ENCODE data around the gene ELMO1.

ELMO1 gene

GRCh38 chr7:37107047-37107750, 341.5 kb downstream of the ELMO1 start:
- DNase-seq = no peak
- no peaks in the 10 kb centered on the region for H3K36me3 ChIP-seq
- no peak for TF ChIP-seq CTCF (IDR thresholded peaks at IDR 0.05; ENCODE audit: low read depth, low read length)
- H3K9me3 ChIP-seq (ENCODE audit: severe bottlenecking) = no peaks in the 10 kb centered on the region
- no peaks in the 10 kb centered on the region for H3K27me3 ChIP-seq (ENCODE audit: insufficient read depth, low read depth, severe bottlenecking)
- no peak overlapping the region for H3K4me3 ChIP-seq (ENCODE audit: low read depth, low read length)
- no peak overlapping the region for H3K27ac ChIP-seq

GRCh38 chr7:37105762-37106161, 342.9 kb downstream of the ELMO1 start:
- no peaks in the 10 kb centered on the region for H3K36me3 ChIP-seq
- no peak for TF ChIP-seq CTCF (IDR thresholded peaks at IDR 0.05; ENCODE audit: low read depth, low read length)
- H3K9me3 ChIP-seq (ENCODE audit: severe bottlenecking) = no peaks in the 10 kb centered on the region
- H3K4me3 ChIP-seq (ENCODE audit: low read depth, low read length) = no peak overlapping the region
- no peaks in the 10 kb centered on the region for H3K27me3 ChIP-seq (ENCODE audit: insufficient read depth, low read depth, severe bottlenecking)
- DNase-seq = no peak
- H3K27ac ChIP-seq = no peak overlapping the region

DNA sequence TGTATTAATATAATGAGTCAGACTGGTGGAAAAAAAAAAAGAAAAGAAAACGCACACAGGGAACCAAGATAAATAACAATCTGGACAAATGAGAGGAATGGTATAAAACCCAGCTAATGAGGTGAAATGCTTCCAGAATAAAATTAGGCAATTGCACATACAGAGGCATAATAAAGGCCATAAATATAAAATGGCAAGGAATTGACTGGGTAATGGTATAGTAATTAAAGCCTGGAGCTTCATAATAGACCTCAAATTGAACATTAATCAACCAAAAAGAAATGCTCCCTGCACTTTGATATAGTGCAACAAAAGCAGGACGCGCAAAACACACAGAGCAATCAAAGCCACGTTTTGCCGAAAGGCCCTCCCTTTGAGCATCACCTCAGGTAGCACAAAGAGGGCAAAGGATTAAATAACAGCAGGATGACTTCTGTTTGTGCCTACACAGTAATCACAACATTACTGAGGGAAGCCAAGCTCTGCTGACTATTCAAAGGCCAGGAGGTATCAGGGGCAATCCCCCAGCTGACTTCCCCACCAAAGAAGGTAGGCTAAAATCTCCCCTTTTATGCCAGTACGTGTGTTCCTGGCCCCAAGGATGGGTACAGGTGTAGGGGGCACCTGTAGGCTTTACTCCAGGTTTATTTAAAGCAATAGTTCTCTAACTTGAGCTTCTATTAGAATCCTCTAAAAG, 343.7 kb downstream of the ELMO1 start:
- no peak overlapping the region for H3K4me3 ChIP-seq (ENCODE audit: low read depth, low read length)
- no peaks in the 10 kb centered on the region for H3K27me3 ChIP-seq (ENCODE audit: insufficient read depth, low read depth, severe bottlenecking)
- no peak overlapping the region for H3K27ac ChIP-seq
- DNase-seq = no peak
- no peak for TF ChIP-seq CTCF (IDR thresholded peaks at IDR 0.05; ENCODE audit: low read depth, low read length)
- H3K36me3 ChIP-seq = no peaks in the 10 kb centered on the region
- H3K9me3 ChIP-seq (ENCODE audit: severe bottlenecking) = no peaks in the 10 kb centered on the region

DNA sequence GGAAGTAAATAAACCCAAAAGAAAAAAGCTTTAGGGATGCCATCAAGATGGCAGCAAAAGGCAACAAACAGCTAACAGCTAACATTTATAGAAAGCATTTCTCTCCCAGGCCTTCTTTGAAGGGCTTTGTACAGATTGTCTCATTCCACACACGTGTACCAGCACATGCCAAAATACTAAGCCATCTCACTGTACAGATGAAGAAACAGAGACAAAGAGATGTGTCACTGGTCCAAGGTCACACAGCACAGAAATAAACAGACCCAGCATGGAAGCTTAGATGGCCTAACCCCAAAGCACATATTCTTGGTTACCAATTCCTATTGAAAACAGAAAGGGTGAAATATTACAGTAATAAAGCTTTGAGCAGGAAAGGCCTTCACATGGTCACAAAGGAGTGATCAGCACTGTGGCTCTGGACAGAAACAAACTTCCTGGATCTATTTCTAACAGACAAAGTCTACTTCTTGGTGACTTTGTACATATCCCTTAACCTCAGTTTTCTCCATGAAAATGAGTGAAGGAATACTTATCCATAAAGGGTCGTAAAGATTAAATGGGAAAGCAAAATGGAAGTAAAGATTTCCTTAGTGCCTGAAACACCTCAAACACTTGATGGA, 346.0 kb downstream of the ELMO1 start:
- Histone ChIP-seq H3K9me3 (ENCODE audit: severe bottlenecking) (no peaks in the 10 kb centered on the region), H3K27ac (no peak overlapping the region), H3K36me3 (no peaks in the 10 kb centered on the region), H3K4me3 (ENCODE audit: low read depth, low read length) (no peak overlapping the region), H3K27me3 (ENCODE audit: insufficient read depth, low read depth, severe bottlenecking) (no peaks in the 10 kb centered on the region)
- no peak for TF ChIP-seq CTCF (IDR thresholded peaks at IDR 0.05; ENCODE audit: low read depth, low read length)
- no peak for DNase-seq

DNA sequence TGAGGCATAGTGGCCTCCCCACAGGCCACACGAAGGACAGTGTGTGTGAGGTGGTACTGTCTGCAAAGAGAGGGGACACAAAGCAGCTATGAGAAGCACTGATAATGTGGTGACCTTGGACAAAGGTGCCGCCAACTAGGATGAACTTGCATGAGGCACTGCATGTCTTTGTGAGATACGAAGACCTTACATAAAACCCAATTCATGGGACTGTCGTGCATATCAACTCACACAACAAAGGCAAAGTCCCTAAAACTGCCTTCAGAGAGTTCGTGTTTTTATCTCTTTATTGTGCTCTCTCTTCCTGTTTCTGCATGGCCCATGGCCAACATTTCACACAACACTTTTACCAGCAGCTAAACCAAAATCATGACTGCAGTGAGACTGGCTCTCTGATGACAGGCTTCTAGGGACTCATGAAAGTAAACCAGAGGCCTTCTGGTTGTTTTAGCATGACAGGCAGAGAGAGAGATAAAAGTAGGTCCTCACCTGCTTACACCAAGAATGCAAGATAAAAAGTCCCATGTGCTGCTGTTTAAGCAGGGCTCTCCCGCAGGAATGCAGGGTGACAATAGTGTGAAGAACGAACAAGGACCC, 347.8 kb downstream of the ELMO1 start:
- Histone ChIP-seq H3K9me3 (ENCODE audit: severe bottlenecking) (no peaks in the 10 kb centered on the region), H3K4me3 (ENCODE audit: low read depth, low read length) (no peak overlapping the region), H3K27me3 (ENCODE audit: insufficient read depth, low read depth, severe bottlenecking) (no peaks in the 10 kb centered on the region), H3K36me3 (no peaks in the 10 kb centered on the region), H3K27ac (no peak overlapping the region)
- no peak for TF ChIP-seq CTCF (IDR thresholded peaks at IDR 0.05; ENCODE audit: low read depth, low read length)
- DNase-seq = no peak

All from WERI-Rb-1 (cell line).